GM12872 (cell line): ENCODE measurements around the gene GALNT14.

Source experiments
- CTCF ChIP-seq: IDR thresholded peaks from 3 replicates; pipeline ENCODE4 v1.5.1; 2011; ENCODE audit warnings: low read depth, mild to moderate bottlenecking, low read length, moderate library complexity; ENCODE audit not compliant: insufficient read depth

The GALNT14 gene

DNA sequence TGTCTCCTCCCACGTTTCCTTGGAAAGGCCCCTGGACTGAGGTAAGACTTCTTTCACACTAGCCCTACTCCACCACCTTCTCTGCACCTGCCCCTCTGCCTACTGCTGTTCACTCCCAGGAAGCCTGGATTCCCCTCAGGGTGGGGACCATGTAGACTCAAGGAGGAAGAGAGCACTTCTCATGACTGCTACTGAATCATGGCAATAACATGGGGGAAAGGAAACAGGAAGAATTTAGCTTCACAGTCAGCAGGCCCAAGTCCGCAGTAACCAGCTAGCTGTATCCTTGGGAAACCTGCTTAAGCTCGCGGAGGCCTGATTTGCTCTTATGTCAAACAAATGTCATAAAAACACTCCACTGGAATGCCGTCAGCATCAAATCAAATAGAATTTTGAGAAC, 204.7 kb downstream of the GALNT14 start:
- no peak for TF ChIP-seq CTCF

DNA sequence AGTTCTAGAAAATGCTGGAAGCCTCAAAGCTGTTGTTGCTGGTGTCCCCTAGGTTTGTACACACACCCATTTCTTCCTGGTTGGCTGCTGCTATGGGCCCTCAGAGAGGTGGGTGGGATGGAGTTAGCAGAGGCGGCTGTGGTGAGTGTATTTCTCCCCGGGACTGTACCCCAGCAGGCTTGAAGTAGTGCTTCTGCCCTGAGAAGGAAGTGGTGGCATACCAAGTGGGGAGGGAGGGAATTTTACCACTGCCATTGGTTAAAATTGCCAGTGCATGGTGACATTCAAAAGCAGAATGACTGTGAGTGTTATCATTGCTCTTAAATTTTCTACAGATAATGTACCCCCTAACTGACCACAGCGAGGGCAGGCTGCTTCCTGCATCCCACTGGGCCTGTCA, 205.4 kb downstream of the GALNT14 start:
- TF ChIP-seq CTCF = no peak

DNA sequence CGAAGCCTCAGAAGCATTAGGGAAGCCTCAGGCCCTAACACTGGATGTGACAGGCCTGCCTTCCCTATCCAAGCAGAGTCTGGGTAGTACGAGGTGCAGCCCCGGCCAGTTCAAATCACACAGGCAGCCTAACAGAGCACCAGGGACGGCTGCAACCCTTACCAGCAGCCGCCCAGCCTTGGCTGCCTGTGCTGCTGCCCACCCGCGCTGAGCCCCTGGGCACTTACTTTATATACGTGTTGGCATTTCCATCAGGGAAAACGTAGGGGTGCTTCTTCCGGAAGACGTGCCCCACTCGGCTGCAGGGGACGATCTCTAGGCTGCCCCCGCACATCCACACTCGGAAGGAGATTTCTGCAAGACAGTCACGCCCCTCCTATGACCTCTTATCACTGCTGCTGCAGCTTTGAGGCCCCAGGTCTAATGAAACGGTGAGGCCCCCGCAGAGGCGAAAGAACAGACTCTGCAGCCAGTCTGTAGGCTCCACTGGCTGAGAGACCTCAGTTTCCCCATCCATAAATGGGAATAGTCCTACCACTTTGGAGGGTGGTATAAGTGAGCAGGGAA, 206.3 kb downstream of the GALNT14 start:
- no peak for TF ChIP-seq CTCF

DNA sequence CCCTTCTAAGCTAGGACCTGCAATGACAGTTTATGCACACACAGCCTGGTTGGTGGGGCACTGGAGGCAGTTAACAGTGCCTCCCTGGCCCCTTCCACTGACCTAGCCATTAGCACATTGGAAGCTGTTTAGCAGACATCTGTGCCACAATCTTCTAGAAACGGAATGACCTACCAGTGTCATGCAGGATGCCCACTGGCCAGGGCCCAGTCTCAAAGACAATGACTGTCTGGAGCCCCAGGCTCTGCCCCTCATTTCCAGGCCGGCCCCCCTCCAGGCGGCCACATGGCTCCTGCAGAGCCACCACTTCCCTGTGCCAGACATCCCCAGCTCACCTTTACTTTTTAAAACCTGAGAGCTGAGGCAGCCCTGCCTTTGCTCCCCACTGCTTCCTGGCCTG, 207.5 kb downstream of the GALNT14 start:
- TF ChIP-seq CTCF = no peak

DNA sequence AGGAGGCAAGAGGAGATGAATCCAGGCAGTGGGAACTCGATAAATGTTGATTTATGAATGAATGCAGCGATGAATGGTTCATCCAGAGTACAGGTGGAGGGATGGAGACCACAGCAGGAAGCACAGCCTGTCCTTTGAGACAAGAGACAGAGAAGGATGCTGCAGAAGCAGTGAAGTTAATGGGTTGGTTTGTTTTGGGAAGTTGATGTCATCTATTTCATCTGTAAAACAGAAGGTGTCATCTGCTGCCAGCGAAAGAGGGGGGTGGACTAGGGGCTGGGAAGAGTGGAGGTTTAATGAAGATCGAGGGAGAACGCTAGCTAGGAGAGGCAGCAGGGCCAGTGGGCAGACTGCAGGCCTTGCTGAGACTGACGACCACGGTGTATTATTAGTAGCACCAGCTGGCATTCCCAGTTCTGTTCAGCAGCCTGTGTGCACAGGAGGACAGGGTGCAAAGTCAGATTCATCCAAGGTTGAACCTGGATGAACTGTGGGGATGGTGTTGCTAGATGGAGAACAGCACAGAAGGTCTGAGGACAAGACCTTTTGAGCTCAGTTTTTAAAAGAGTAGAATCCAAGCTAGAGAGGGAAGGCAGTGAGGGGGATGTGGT, 210.7 kb downstream of the GALNT14 start:
- TF ChIP-seq CTCF = no peak

DNA sequence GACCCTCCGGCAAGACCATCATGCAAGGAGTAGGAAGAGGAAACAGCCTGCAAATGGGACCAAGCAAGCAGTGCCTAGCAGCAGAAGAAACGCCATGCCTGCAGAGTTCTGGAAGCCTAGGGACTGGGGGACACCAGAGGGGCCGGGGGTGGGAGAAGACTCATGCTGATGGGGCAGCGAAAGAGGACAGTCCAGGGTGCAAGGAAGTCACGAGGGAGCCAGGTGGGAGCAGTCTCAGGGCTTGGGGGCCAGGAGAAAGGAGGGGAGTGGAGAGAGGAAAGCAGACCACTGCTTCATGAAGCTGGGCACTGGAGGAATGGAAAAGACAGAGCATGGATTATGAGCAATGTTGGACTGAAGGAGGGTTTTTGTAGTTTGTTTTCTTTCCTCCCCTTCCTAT, 211.6 kb downstream of the GALNT14 start:
- TF ChIP-seq CTCF = no peak

- no peak for TF ChIP-seq CTCF
Measured at GRCh38 chr2:30923623-30924022, 214.6 kb downstream of the GALNT14 start.
